ENCODE results near the gene UBR7. TPM values are rescaled to one million over a fixed set of nuclear protein-coding genes. Genes with fewer than 3 reads are reported as not detected.

The UBR7 gene
- total RNA-seq, 5 donors from 2014 or later (not counting 1 experiment from before 2014, with no cell fraction given) = 12.0 to 16.9 (median 14.7) TPM

- CTCF ChIA-PET = interaction anchor here in 1 of 2 donors (0.5 kb wide), 1 partner anchor 542 kb away, joined by 5 read pairs; no protein-coding TSS in a partner anchor
- Histone ChIP-seq H3K9me3 (no peaks in the 10 kb centered on the region), H3K4me1 (ENCODE audit: control insufficient read depth in 1 of 2, extremely low read depth in 1 of 2, insufficient read depth in 2 of 2, low read length in 2 of 2) (no peaks in the 10 kb centered on the region), H3K4me3 (ENCODE audit: control insufficient read depth in 1 of 2, extremely low read depth in 1 of 2, low read length in 1 of 2) (no peak overlapping the region), H3K36me3 (ENCODE audit: control insufficient read depth in 2 of 2, extremely low read depth in 1 of 2, insufficient read depth in 1 of 2, low read length in 1 of 2) (peaks cover 2 to 3% of the 10 kb centered on the region in 2 donors), H3K27ac (ENCODE audit: low read length) (no peak overlapping the region), H3K27me3 (replicated peaks in 1 of 2; ENCODE audit: control insufficient read depth in 2 of 2, extremely low read depth in 1 of 2, insufficient read depth in 2 of 2, low read length in 1 of 2) (no peaks in the 10 kb centered on the region)
- Mint-ChIP-seq H3K9me3 (no peaks in the 10 kb centered on the region), H3K27me3 (no peaks in the 10 kb centered on the region), H3K27ac (no peak overlapping the region), H3K4me3 (no peak overlapping the region), H3K36me3 (peaks cover 32% of the 10 kb centered on the region), H3K4me1 (peaks cover 2 to 16% (median 5%) of the 10 kb centered on the region in 3 donors)
- POLR2A ChIA-PET = no interaction called here
- no CpG with 5 or more reads among the region's 3 CpGs for WGBS (ENCODE audit: insufficient coverage)
- no peak for DNase-seq
- ATAC-seq (replicated peaks in 1 of 4) = no peak
These were observed 67.2 kb downstream of the UBR7 start for GRCh38 chr14:93274055-93274806.

DNA sequence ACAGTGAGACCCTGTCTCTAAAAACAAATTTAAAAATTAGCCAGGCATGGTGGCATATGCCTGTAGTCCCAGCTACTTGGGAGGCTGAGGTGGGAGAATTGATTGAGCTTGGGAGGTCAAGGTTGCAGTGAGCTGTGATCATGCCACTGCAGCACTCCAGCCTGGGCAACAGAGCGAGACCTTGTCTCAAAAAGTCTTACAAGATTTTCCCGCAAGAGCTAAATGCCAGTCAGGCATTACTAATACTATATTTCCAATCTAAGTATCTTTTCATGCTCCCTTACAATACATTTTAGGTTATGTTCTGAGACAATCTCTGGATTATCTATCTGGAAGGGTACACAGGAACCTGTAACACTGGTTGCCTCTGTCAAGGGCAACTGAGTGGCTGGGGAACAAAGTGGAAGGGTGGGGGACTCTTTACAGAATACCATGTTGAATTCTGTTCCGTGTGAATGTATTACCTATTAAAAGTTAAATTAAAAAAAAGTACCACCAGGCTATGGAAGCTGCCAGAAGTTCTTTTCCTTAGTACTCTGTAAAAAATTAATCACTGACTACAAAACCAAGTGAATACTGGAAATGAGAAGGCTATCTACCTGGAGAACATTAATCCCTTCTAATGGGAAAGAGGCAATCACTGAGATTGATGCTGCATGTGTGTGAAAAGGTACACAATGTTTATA is 69.1 kb downstream of the UBR7 start:
- no peaks in the 10 kb centered on the region for H3K27me3 ChIP-seq (replicated peaks in 1 of 2; ENCODE audit: control insufficient read depth in 2 of 2, extremely low read depth in 1 of 2, insufficient read depth in 2 of 2, low read length in 1 of 2)
- peaks cover 2 to 11% (median 7%) of the 10 kb centered on the region in 3 donors for H3K4me1 Mint-ChIP-seq
- H3K4me1 ChIP-seq (ENCODE audit: control insufficient read depth in 1 of 2, extremely low read depth in 1 of 2, insufficient read depth in 2 of 2, low read length in 2 of 2) = peaks cover 0 to 2% of the 10 kb centered on the region in 2 experiments
- ChIA-PET CTCF (no interaction called here), POLR2A (no interaction called here)
- H3K36me3 ChIP-seq (ENCODE audit: control insufficient read depth in 2 of 2, extremely low read depth in 1 of 2, insufficient read depth in 1 of 2, low read length in 1 of 2) = peaks cover 2 to 3% of the 10 kb centered on the region in 2 donors
- no peak for DNase-seq
- H3K27ac Mint-ChIP-seq = no peak overlapping the region
- H3K4me3 Mint-ChIP-seq = no peak overlapping the region
- no peak overlapping the region for H3K4me3 ChIP-seq (ENCODE audit: control insufficient read depth in 1 of 2, extremely low read depth in 1 of 2, low read length in 1 of 2)
- no peak overlapping the region for H3K27ac ChIP-seq (ENCODE audit: low read length)
- H3K9me3 ChIP-seq = no peaks in the 10 kb centered on the region
- 100% methylated on average over 1 of the region's 3 CpGs for WGBS (ENCODE audit: insufficient coverage)
- no peak for ATAC-seq (replicated peaks in 1 of 4)
- H3K9me3 Mint-ChIP-seq = no peaks in the 10 kb centered on the region
- no peaks in the 10 kb centered on the region for H3K27me3 Mint-ChIP-seq
- peaks cover 34% of the 10 kb centered on the region for H3K36me3 Mint-ChIP-seq

Other genes with a start within 250 kb of the UBR7 start
- 10 to 100 TPM; 28.0 to 43.0 (median 39.5) TPM for gene ITPK1, start 91.3 kb upstream of the UBR7 start, total RNA-seq
- gene MOAP1, start 22.4 kb upstream of the UBR7 start, total RNA-seq = 10 to 100 TPM; 45.1 to 96.8 (median 47.9) TPM
- gene LYSET, start 21.9 kb upstream of the UBR7 start, total RNA-seq = 10 to 100 TPM in 4 of 5 donors, 1 to 10 TPM in 1; 7.9 to 16.9 (median 14.8) TPM
- 10 to 100 TPM in 2 of 5 donors, 1 to 10 TPM in 3; 4.3 to 11.4 (median 9.2) TPM for gene GON7, start 191 bp upstream of the UBR7 start, total RNA-seq
- 10 to 100 TPM; 21.6 to 26.1 (median 26.0) TPM for gene BTBD7, start 125.8 kb downstream of the UBR7 start, total RNA-seq
- gene COX8C, start 139.9 kb downstream of the UBR7 start, total RNA-seq = not detected
- gene UNC79, start 223.7 kb downstream of the UBR7 start, total RNA-seq = under 1 TPM in 2 of 5 donors, not detected in 3; 0.06 to 0.07 TPM

Measured in T-cell (primary cell).